GM21619 (cell line): ENCODE results near the gene ALG12.
A peak's percentile ranks its signal among the peaks of the same experiment; 100 is the strongest.
"Not testable (repeated sequence)": the region's sequence is repeated elsewhere in the genome, so short reads cannot be mapped to it uniquely, and the experiment has no call there.

Experiments
- ATAC-seq: cut with Tn5 transposase; IDR thresholded peaks from one replicate; pipeline ENCODE4 v1.9.1; 2021; ENCODE audit not compliant: unreplicated experiment

Gene ALG12

GRCh38 chr22:49871482-49871881, 46.8 kb downstream of the ALG12 start:
- no peak for ATAC-seq

- no peak for ATAC-seq
These were observed 48.2 kb downstream of the ALG12 start for GRCh38 chr22:49869845-49870712.

- ATAC-seq, result no peak
These were observed 49.0 kb downstream of the ALG12 start for GRCh38 chr22:49869086-49869830.

GRCh38 chr22:49867303-49868265, 50.7 kb downstream of the ALG12 start:
- no peak for ATAC-seq

- no peak for ATAC-seq
These were observed 51.6 kb downstream of the ALG12 start for GRCh38 chr22:49866646-49867045.

GRCh38 chr22:49866134-49866533, 52.1 kb downstream of the ALG12 start:
- no peak for ATAC-seq

GRCh38 chr22:49865156-49865555, 53.1 kb downstream of the ALG12 start:
- no peak for ATAC-seq

- no peak for ATAC-seq
These were observed 54.3 kb downstream of the ALG12 start for GRCh38 chr22:49863931-49864330.

GRCh38 chr22:49862496-49862776, 55.8 kb downstream of the ALG12 start:
- no peak for ATAC-seq

- no peak for ATAC-seq
These were observed 56.4 kb downstream of the ALG12 start for GRCh38 chr22:49861642-49862495.

- no peak for ATAC-seq
These were observed 59.4 kb downstream of the ALG12 start for GRCh38 chr22:49858827-49859226.

GRCh38 chr22:49856766-49857618, 61.2 kb downstream of the ALG12 start:
- no peak for ATAC-seq

- no peak for ATAC-seq
These were observed 61.9 kb downstream of the ALG12 start for GRCh38 chr22:49856343-49856742.

GRCh38 chr22:49855251-49855911, 62.9 kb downstream of the ALG12 start:
- no peak for ATAC-seq

- peak; percentile 18 for ATAC-seq
These were observed 64.0 kb downstream of the ALG12 start for GRCh38 chr22:49853981-49854831.

- ATAC-seq, result peak; percentile 66
These were observed 65.0 kb downstream of the ALG12 start, which contains the start of gene ZBED4 for GRCh38 chr22:49852898-49853894. Gene ZBED4 (plus strand): TSS chr22:49853844. CDS start chr22:49883663, 29,819 bp downstream.

- ATAC-seq, result not testable (repeated sequence)
These were observed 65.7 kb downstream of the ALG12 start for GRCh38 chr22:49852568-49852897.
